ENCODE results near the gene NAT8L.

Gene NAT8L

GRCh38 chr4:2049381-2049780, 9.7 kb upstream of the NAT8L start:
- ATAC-seq (ENCODE audit: low read depth) (no peak), DNase-seq (ENCODE audit: low spot score) (no peak)
- Histone ChIP-seq H3K9me3 (ENCODE audit: severe bottlenecking) (no peaks in the 10 kb centered on the region), H3K4me1 (ENCODE audit: insufficient read depth, poor library complexity, severe bottlenecking) (no peaks in the 10 kb centered on the region), H3K4me3 (ENCODE audit: severe bottlenecking) (no peak overlapping the region), H3K27ac (ENCODE audit: poor library complexity, severe bottlenecking) (no peak overlapping the region), H3K27me3 (ENCODE audit: insufficient read depth, poor library complexity, severe bottlenecking) (no peaks in the 10 kb centered on the region), H3K36me3 (ENCODE audit: low read depth) (no peaks in the 10 kb centered on the region)
- no peak for TF ChIP-seq CTCF (IDR thresholded peaks at IDR 0.05; ENCODE audit: poor library complexity, severe bottlenecking)

GRCh38 chr4:2049811-2050210, 9.3 kb upstream of the NAT8L start:
- H3K36me3 ChIP-seq (ENCODE audit: low read depth) = no peaks in the 10 kb centered on the region
- H3K9me3 ChIP-seq (ENCODE audit: severe bottlenecking) = no peaks in the 10 kb centered on the region
- H3K4me1 ChIP-seq (ENCODE audit: insufficient read depth, poor library complexity, severe bottlenecking) = no peaks in the 10 kb centered on the region
- H3K27ac ChIP-seq (ENCODE audit: poor library complexity, severe bottlenecking) = no peak overlapping the region
- no peak overlapping the region for H3K4me3 ChIP-seq (ENCODE audit: severe bottlenecking)
- DNase-seq (ENCODE audit: low spot score) (no peak), ATAC-seq (ENCODE audit: low read depth) (no peak)
- no peaks in the 10 kb centered on the region for H3K27me3 ChIP-seq (ENCODE audit: insufficient read depth, poor library complexity, severe bottlenecking)
- TF ChIP-seq CTCF (IDR thresholded peaks at IDR 0.05; ENCODE audit: poor library complexity, severe bottlenecking) = no peak

- Histone ChIP-seq H3K4me1 (ENCODE audit: insufficient read depth, poor library complexity, severe bottlenecking) (no peaks in the 10 kb centered on the region), H3K4me3 (ENCODE audit: severe bottlenecking) (no peak overlapping the region), H3K27ac (ENCODE audit: poor library complexity, severe bottlenecking) (no peak overlapping the region), H3K9me3 (ENCODE audit: severe bottlenecking) (no peaks in the 10 kb centered on the region), H3K36me3 (ENCODE audit: low read depth) (no peaks in the 10 kb centered on the region), H3K27me3 (ENCODE audit: insufficient read depth, poor library complexity, severe bottlenecking) (peaks cover 7% of the 10 kb centered on the region)
- ATAC-seq (ENCODE audit: low read depth) = no peak
- no peak for DNase-seq (ENCODE audit: low spot score)
- TF ChIP-seq CTCF (IDR thresholded peaks at IDR 0.05; ENCODE audit: poor library complexity, severe bottlenecking) = no peak
Measured at GRCh38 chr4:2051086-2051485, 8.0 kb upstream of the NAT8L start.

- H3K36me3 ChIP-seq (ENCODE audit: low read depth) = no peaks in the 10 kb centered on the region
- H3K27me3 ChIP-seq (ENCODE audit: insufficient read depth, poor library complexity, severe bottlenecking) = peaks cover 28% of the 10 kb centered on the region
- ATAC-seq (ENCODE audit: low read depth) = no peak
- H3K27ac ChIP-seq (ENCODE audit: poor library complexity, severe bottlenecking) = no peak overlapping the region
- no peak for DNase-seq (ENCODE audit: low spot score)
- no peak for TF ChIP-seq CTCF (IDR thresholded peaks at IDR 0.05; ENCODE audit: poor library complexity, severe bottlenecking)
- H3K9me3 ChIP-seq (ENCODE audit: severe bottlenecking) = no peaks in the 10 kb centered on the region
- no peaks in the 10 kb centered on the region for H3K4me1 ChIP-seq (ENCODE audit: insufficient read depth, poor library complexity, severe bottlenecking)
- no peak overlapping the region for H3K4me3 ChIP-seq (ENCODE audit: severe bottlenecking)
Measured at GRCh38 chr4:2054217-2054616, 4.9 kb upstream of the NAT8L start.

- no peaks in the 10 kb centered on the region for H3K9me3 ChIP-seq (ENCODE audit: severe bottlenecking)
- no peak for TF ChIP-seq CTCF (IDR thresholded peaks at IDR 0.05; ENCODE audit: poor library complexity, severe bottlenecking)
- ATAC-seq (ENCODE audit: low read depth) = no peak
- no peak overlapping the region for H3K27ac ChIP-seq (ENCODE audit: poor library complexity, severe bottlenecking)
- DNase-seq (ENCODE audit: low spot score) = no peak
- peaks cover 32% of the 10 kb centered on the region for H3K27me3 ChIP-seq (ENCODE audit: insufficient read depth, poor library complexity, severe bottlenecking)
- no peak overlapping the region for H3K4me3 ChIP-seq (ENCODE audit: severe bottlenecking)
- no peaks in the 10 kb centered on the region for H3K36me3 ChIP-seq (ENCODE audit: low read depth)
- H3K4me1 ChIP-seq (ENCODE audit: insufficient read depth, poor library complexity, severe bottlenecking) = no peaks in the 10 kb centered on the region
Measured at GRCh38 chr4:2057382-2058065, 1.6 kb upstream of the NAT8L start.
